K562 treated with DMSO at 1 percent for 48 hours (cell line): ENCODE data around the gene MROH2A. TPM values are rescaled to one million over a fixed set of nuclear protein-coding genes. Genes with fewer than 3 reads are reported as not detected.

Experiments used
- total RNA-seq: library from RNA; unstranded; fragments of 300-600 nt; gene quantifications from 2 replicates; pipeline ENCODE4 v1.2.3, GENCODE V29; 2022; ENCODE audit warnings: low replicate concordance; ENCODE audit errors: extremely low read depth

The MROH2A gene, protein sequence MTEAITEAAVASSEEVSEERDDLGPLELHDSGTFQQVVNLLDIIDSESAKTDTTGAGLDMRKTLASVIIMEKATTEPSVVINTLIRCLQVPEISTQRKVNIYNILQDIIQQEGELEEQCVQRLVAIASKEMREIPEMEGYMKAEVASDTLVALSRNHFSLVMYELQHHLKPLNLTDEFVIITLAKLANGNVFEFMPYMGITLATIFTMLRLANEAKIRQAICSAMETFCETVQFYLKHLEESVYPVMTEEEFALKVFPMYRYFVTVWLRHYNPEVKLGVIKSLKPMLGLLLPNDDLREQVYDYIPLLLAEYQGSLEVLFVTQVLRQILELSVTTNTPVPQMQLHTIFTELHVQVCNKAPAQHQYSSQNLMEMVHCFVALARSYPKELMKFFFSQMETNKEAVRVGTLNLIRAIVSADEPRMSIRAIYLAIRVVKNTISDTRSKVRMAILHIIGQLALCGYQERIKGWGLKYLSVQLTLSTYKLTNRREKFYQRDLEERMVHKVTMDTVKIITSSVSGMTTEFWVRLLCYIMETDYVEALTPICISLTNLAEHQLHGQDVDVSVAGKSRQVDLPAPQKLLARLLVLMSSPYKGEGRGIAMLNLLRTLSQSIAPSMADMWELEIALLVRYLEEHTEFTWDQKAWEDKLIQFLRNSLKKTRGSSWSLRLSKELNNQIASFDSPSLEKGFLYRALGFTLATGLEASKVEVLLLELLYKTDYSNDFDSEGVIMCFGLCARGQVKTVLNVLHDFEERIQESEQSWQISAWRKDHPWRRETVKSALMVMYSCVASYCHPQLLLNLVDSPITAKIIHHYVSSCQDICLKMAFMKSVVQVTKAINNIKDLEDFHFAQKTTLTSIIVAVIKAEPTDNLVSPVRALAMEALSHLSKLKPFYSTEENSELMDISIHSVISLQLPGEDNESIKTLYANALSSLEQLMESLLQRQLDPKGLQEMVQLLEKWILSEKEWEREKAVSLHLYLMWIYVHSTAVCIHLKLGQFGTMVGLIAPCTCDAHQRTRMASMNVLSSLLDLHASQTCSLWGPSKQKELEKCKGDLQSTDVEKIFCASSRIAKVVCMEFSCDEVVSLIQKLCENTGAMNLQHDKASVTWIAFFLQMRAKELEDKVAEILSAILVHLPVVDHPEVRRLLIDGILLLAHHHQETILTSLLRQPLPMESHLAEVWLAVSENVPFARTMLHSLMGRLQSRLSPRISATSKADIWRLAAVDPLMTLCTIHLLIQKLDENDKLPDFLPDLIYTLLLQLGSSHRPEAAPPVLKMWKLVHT (N-terminal part only)
- not detected in 2 replicates for total RNA-seq

DNA sequence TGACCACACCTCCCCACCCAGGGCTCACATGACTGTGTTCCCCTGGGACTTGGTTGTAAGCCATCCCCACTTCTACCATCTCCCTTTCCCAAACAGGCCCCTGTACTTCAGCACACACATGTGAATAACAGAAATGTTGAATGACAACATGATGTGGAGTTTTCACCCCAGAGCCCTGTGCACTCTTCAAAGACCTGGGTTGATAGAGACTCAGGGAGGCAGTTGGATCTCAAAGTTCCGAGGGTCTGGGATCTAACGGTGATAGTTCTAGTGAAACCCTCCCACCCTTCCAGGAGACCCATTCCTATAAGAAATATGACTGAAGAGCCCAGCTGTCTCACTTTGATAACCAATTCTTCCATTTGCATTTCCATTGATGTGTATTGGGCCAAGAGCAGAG lies at the start of gene MROH2A:
Gene MROH2A, plus strand, starts transcription at position 301 of the 400 bp plus-strand sequence. CDS start 1,029 bp downstream, outside the sequence.

GRCh38 chr2:233728723-233729301 lies 49.3 kb upstream of the MROH2A start, which contains the start of gene UGT1A3:
Gene UGT1A3, plus strand, starts transcription at chr2:233729042. Its CDS starts 85 bp downstream, at chr2:233729127.

GRCh38 chr2:233760043-233760442 lies 18.1 kb upstream of the MROH2A start, which contains the start of gene UGT1A1:
Gene UGT1A1, plus strand, starts transcription at chr2:233760270. Its CDS starts 18 bp downstream, at chr2:233760288.

DNA sequence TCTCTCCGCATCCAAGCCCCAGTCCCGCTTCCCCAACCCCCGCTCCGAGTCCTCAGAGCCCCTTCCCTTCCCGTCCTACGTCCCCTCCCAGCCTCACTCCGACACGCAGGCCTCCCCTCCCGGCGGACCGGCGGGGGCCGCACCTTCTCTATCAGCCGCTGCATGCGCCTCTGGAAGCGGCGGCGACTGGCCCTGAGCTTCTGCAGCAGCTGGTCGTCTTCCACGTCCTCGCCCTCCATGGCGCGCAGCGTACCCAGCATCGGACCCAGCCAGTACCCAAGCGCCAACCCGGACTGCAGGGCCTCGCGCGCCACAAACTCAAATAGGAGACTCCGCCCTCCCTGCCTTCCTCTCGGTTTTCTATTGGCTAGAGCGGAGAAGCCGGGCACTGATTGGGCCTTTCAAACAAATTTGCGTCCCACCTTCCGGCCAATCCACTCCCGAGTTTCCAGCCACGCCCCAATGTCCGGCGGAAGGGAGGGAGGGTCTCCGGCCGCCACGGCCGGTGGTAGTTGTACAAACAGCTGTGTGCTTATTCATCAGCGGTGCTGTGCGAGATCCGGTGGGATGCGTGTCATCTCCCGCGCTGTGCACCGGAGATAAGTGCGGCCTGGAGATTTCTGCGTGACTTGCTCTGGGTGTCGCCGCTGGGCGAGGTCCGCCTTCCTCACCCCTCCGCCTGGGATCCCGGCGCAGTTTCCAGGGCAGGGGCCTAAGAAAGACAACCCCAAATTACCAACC lies 76.3 kb downstream of the MROH2A start, which contains the start of gene HJURP:
Gene HJURP, minus strand, starts transcription at position 295 of the 741 bp plus-strand sequence. Its CDS starts 35 bp downstream, at position 260.

GRCh38 chr2:233867993-233868532 lies 89.9 kb downstream of the MROH2A start, which contains the start of gene MSL3B:
Gene MSL3B, minus strand, starts transcription at chr2:233868386.

Other genes starting within 250 kb of the MROH2A start
- not detected in 2 replicates for gene USP40, start 211.5 kb upstream of the MROH2A start, total RNA-seq
- gene UGT1A8, start 160.7 kb upstream of the MROH2A start, total RNA-seq: not detected in 2 replicates
- not detected in 2 replicates for gene UGT1A10, start 141.9 kb upstream of the MROH2A start, total RNA-seq
- not detected in 2 replicates for gene UGT1A9, start 106.4 kb upstream of the MROH2A start, total RNA-seq
- gene UGT1A7, start 96.4 kb upstream of the MROH2A start, total RNA-seq: not detected in 2 replicates
- gene UGT1A6, start 85.4 kb upstream of the MROH2A start, total RNA-seq: not detected in 2 replicates
- not detected in 2 replicates for gene UGT1A5, start 65.4 kb upstream of the MROH2A start, total RNA-seq
- gene UGT1A4, start 59.6 kb upstream of the MROH2A start, total RNA-seq: not detected in 2 replicates
- gene UGT1A3, start 49.3 kb upstream of the MROH2A start, total RNA-seq: not detected in 2 replicates
- gene UGT1A1, start 18.1 kb upstream of the MROH2A start, total RNA-seq: not detected in 2 replicates
- gene HJURP, start 76.2 kb downstream of the MROH2A start, total RNA-seq: not detected in 2 replicates
- not detected in 2 replicates for gene TRPM8, start 139.0 kb downstream of the MROH2A start, total RNA-seq